Uterus (tissue), 4 donors: ENCODE data around the gene PRSS58. TPM values are rescaled to one million over a fixed set of nuclear protein-coding genes. Genes with fewer than 3 reads are reported as not detected.

Source experiments
- DNase-seq, 2 donors: peaks; one replicate each; pipeline ENCODE4 v3.0.0-alpha.2; 2019 to 2020
- H3K27ac ChIP-seq, 2 donors: fragments of 200-600 bp; sonication (generic); 1 replicate in 1 of 2; 2 replicates in 1 of 2; pipeline ENCODE4 v1.5.1; 2016 to 2018
- H3K27me3 ChIP-seq, 2 donors: fragments of 200-600 bp; sonication (generic); one replicate each; pipeline ENCODE4 v1.5.1; 2018 to 2019; ENCODE audit warnings: control low read depth in 1 of 2
- H3K36me3 ChIP-seq, 2 donors: fragments of 200-600 bp; sonication (generic); one replicate each; pipeline ENCODE4 v1.5.1; 2019; ENCODE audit warnings: control low read depth in 1 of 2
- H3K4me1 ChIP-seq, 2 donors: fragments of 200-600 bp; sonication (generic); one replicate each; pipeline ENCODE4 v1.5.1; 2018 to 2019; ENCODE audit warnings: control low read depth in 1 of 2
- H3K4me3 ChIP-seq, 2 donors: fragments of 200-600 bp; sonication (generic); 1 replicate in 1 of 2; 2 replicates in 1 of 2; pipeline ENCODE4 v1.5.1; 2018 to 2019; ENCODE audit warnings: mild to moderate bottlenecking in 1 of 2
- H3K9me3 ChIP-seq, 2 donors: fragments of 200-600 bp; sonication (generic); one replicate each; pipeline ENCODE4 v1.5.1; 2019; ENCODE audit warnings: control low read depth in 1 of 2
- CTCF ChIP-seq, 4 experiments: fragments of 200-600 bp in 2 of 4; fragments of 450-650 bp in 2 of 4; sonication (generic) in 2 of 4; IDR thresholded peaks; one replicate each; pipeline ENCODE4 v1.5.1; 2016 to 2019; ENCODE audit warnings: antibody characterized with exemption in 4 of 4, mild to moderate bottlenecking in 2 of 4, moderate library complexity in 1 of 4
- POLR2A ChIP-seq, 2 donors: fragments of 450-650 bp; IDR thresholded peaks; one replicate each; pipeline ENCODE4 v1.6.1; 2016; ENCODE audit warnings: antibody characterized with exemption in 2 of 2, mild to moderate bottlenecking in 1 of 2, moderate library complexity in 1 of 2
- intact Hi-C: fragments of 100-400 bp; cut with DNase I; formaldehyde crosslinking; loops from one replicate; pipeline ENCODE4 v1.15.1; 2023; ENCODE audit warnings: low total_unique reads
- total RNA-seq, 4 donors: library from RNA; depleted of rRNA in 3 of 4; stranded (reverse); fragments of >200 nt in 3 of 4; gene quantifications; one replicate each; pipeline versions ENCODE4 v1.1.0 to v1.2.4, GENCODE V29; 2014 to 2023
- donor health status: DM: yes; HTN: yes; CAD: no.

Gene PRSS58
- total RNA-seq, 4 donors from 2014 or later: not detected

GRCh38 chr7:142249918-142250317 lies 7.9 kb downstream of the PRSS58 start:
- no peak overlapping the region for H3K4me3 ChIP-seq
- H3K27me3 ChIP-seq: no peaks in the 10 kb centered on the region
- no peaks in the 10 kb centered on the region for H3K36me3 ChIP-seq
- intact Hi-C loops: no loop called here
- no peak overlapping the region for H3K27ac ChIP-seq
- no peak for DNase-seq
- TF ChIP-seq POLR2A (IDR thresholded peaks at IDR 0.05) (no peak), CTCF (IDR thresholded peaks at IDR 0.05) (no peak)
- no peaks in the 10 kb centered on the region for H3K9me3 ChIP-seq
- no peaks in the 10 kb centered on the region for H3K4me1 ChIP-seq

DNA sequence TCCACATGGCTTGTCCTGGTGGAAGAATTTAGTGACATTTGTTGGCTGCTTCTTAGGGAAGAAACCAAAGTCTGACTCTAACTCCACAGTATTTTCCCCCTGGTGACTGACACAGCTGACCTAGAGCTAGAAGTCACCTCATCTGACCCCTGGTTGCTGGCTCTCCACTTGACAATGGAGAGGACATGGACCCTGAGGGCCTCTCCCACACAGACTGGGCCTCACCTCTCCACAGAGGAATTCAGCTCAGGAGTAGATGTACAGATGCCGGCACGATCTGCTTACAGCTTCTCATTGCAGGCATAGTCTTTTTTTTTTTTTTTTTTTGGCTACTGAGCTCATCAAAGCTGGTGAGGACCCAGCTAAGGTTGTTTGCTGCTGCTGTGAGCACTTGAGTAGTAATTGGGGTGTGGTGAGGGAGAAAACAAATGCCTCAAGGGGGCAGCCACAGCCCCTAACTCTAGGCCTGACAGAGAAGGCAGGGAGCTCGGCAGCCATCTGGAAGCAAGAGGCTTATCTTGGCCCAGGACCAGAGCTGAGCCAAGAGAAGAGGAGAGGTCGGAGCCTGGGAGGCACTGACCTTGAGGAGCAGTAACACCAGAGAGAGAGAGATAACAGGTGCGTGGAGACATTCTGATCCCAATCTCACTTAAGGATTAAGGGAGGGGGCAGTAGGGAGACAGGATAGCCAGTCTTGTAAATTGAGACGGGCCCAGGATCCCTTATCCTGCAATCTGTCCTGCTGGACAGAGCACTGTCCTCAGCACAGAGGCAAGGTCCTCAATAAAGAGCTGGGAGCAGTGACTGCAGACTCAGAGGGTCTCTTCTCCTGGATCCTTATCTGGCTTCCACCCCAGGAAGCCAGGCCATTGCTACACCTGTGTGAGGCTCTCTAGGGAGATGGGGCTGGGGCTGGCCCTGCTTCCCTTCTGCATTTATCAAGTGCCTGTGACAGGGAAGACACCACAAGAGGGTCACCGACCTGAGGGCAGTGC lies 9.4 kb downstream of the PRSS58 start:
- Histone ChIP-seq H3K9me3 (no peaks in the 10 kb centered on the region), H3K36me3 (no peaks in the 10 kb centered on the region), H3K4me1 (no peaks in the 10 kb centered on the region), H3K4me3 (no peak overlapping the region), H3K27me3 (no peaks in the 10 kb centered on the region), H3K27ac (no peak overlapping the region)
- TF ChIP-seq CTCF (IDR thresholded peaks at IDR 0.05) (no peak), POLR2A (IDR thresholded peaks at IDR 0.05) (no peak)
- intact Hi-C loops: no loop called here
- no peak for DNase-seq

DNA sequence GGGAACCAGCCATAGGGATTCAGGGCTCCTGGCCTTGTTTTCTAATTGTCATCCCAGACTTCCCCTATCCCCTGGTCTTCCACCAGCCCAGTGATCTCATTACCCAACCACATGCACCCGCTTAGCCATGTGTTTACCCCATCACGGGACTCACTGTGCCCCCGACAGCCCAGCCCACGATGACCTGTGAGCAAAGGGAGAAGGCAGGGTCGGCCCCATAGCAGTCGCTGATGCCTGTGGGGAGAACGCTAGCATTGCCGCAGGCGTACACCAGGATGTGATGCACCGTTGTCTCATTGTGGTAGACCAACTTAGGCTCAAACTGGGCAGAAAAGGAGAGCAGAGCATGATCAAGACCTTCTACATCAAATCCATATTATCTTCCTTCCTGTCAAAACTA lies 14.0 kb downstream of the PRSS58 start:
- no peak for DNase-seq
- TF ChIP-seq POLR2A (IDR thresholded peaks at IDR 0.05): no peak
- TF ChIP-seq CTCF (IDR thresholded peaks at IDR 0.05): no peak
- H3K9me3 ChIP-seq: no peaks in the 10 kb centered on the region
- no peak overlapping the region for H3K4me3 ChIP-seq
- intact Hi-C loops: no loop called here
- H3K27ac ChIP-seq: no peak overlapping the region
- H3K4me1 ChIP-seq: no peaks in the 10 kb centered on the region
- H3K27me3 ChIP-seq: no peaks in the 10 kb centered on the region
- H3K36me3 ChIP-seq: no peaks in the 10 kb centered on the region

DNA sequence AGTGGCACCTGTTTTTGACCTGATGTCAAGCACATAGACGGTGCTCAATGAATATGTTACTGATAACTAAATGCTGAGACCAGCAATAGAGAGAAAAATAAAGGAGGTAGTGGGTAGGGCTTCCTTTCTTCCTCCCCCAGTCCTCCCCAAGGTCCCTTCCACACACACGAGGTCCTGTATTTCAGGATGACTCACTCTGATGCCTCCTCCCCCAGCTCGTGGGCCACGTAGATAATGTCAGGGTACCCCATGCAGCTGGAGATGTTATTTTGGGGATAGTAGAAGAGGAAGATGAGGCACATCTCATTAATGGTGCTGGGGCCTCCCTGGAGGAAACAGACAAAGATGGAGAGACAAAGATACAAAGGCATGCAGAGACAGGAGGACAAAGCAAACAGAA lies 17.3 kb downstream of the PRSS58 start:
- intact Hi-C loops: no loop called here
- TF ChIP-seq POLR2A (IDR thresholded peaks at IDR 0.05) (no peak), CTCF (IDR thresholded peaks at IDR 0.05) (no peak)
- H3K9me3 ChIP-seq: no peaks in the 10 kb centered on the region
- no peaks in the 10 kb centered on the region for H3K27me3 ChIP-seq
- no peak overlapping the region for H3K4me3 ChIP-seq
- H3K27ac ChIP-seq: no peak overlapping the region
- H3K4me1 ChIP-seq: no peaks in the 10 kb centered on the region
- no peaks in the 10 kb centered on the region for H3K36me3 ChIP-seq
- no peak for DNase-seq

- intact Hi-C loops: no loop called here
- no peaks in the 10 kb centered on the region for H3K36me3 ChIP-seq
- DNase-seq: no peak
- no peaks in the 10 kb centered on the region for H3K4me1 ChIP-seq
- H3K9me3 ChIP-seq: no peaks in the 10 kb centered on the region
- H3K27ac ChIP-seq: no peak overlapping the region
- H3K27me3 ChIP-seq: no peaks in the 10 kb centered on the region
- TF ChIP-seq CTCF (IDR thresholded peaks at IDR 0.05) (no peak), POLR2A (IDR thresholded peaks at IDR 0.05) (no peak)
- no peak overlapping the region for H3K4me3 ChIP-seq
These were observed 26.1 kb downstream of the PRSS58 start for GRCh38 chr7:142231716-142232115.
